HepG2 (cell line): ENCODE results near the gene SNAI1. TPM values are rescaled to one million over a fixed set of nuclear protein-coding genes. Genes with fewer than 3 reads are reported as not detected.
A peak's percentile ranks its signal among the peaks of the same experiment; 100 is the strongest.

Source experiments
- ELF1 ChIP-seq: sonication (generic); formaldehyde crosslinking; IDR thresholded peaks from 2 replicates; pipeline ENCODE4 v1.4.0; 2020; ENCODE audit warnings: missing genetic modification reagents
- GZF1 ChIP-seq: sonication (generic); formaldehyde crosslinking; IDR thresholded peaks from 2 replicates; pipeline ENCODE4 v1.5.1; 2020; ENCODE audit warnings: mild to moderate bottlenecking, missing genetic modification reagents
- NBN ChIP-seq: fragments of 450-650 bp; conservative IDR thresholded peaks from 2 replicates; pipeline ENCODE4 v1.6.1; 2017
- RCOR2 ChIP-seq: IDR thresholded peaks from 2 replicates; pipeline ENCODE4 v1.6.1; 2016; ENCODE audit warnings: missing biosample characterization, missing genetic modification reagents
- SCMH1 ChIP-seq: sonication (generic); formaldehyde crosslinking; IDR thresholded peaks from 2 replicates; pipeline ENCODE4 v1.9.0; 2021; ENCODE audit warnings: missing genetic modification reagents, mild to moderate bottlenecking, borderline replicate concordance
- TAF1 ChIP-seq: sonication (generic); formaldehyde crosslinking; IDR thresholded peaks from 2 replicates; pipeline ENCODE4 v1.4.0; 2020; ENCODE audit warnings: missing genetic modification reagents
- ZKSCAN1 ChIP-seq: fragments of 150-350 bp; IDR thresholded peaks from 2 replicates; pipeline ENCODE4 v1.6.1; 2014; ENCODE audit warnings: low read length
- ZNF10 ChIP-seq: sonication (generic); formaldehyde crosslinking; IDR thresholded peaks from 2 replicates; pipeline ENCODE4 v1.4.0; 2020; ENCODE audit warnings: mild to moderate bottlenecking, low read depth, missing genetic modification reagents, borderline replicate concordance
- ZNF264 ChIP-seq: sonication (generic); formaldehyde crosslinking; IDR thresholded peaks from 2 replicates; pipeline ENCODE4 v1.4.0; 2020; ENCODE audit warnings: missing genetic modification reagents
- ZNF350 ChIP-seq: sonication (generic); formaldehyde crosslinking; IDR thresholded peaks from 2 replicates; pipeline ENCODE4 v1.4.0; 2020; ENCODE audit warnings: mild to moderate bottlenecking, low read depth, missing genetic modification reagents, borderline replicate concordance
- ZNF788 ChIP-seq: sonication (generic); formaldehyde crosslinking; IDR thresholded peaks from 2 replicates; pipeline ENCODE4 v1.5.0; 2020; ENCODE audit warnings: mild to moderate bottlenecking, missing genetic modification reagents, borderline replicate concordance
- polyA plus RNA-seq, 8 experiments: library from polyadenylated mRNA; depleted of rRNA in 3 of 8; stranded (reverse) in 7 of 8; unstranded in 1 of 8; fragments of >200 nt; fragmentation: Illumina TruSeq in 4 of 8; extraction: Trizol in 4 of 8; gene quantifications; 2 replicates each; pipeline versions ENCODE4 v1.2.1 to v1.2.3, GENCODE V29; 2011 to 2016; ENCODE audit warnings: low read depth in 4 of 8, missing spikeins in 1 of 8, mixed read lengths in 1 of 8; ENCODE audit not compliant: insufficient read depth in 1 of 8
- total RNA-seq, 5 experiments: library from RNA; depleted of rRNA; stranded (reverse); fragments of >200 nt; fragmentation: Illumina TruSeq; extraction: Trizol; gene quantifications; 2 replicates each; pipeline ENCODE4 v1.2.3, GENCODE V29; 2016; ENCODE audit warnings: low read depth in 1 of 5
- TF ChIP-seq, protein P1 (sequence below): sonication (generic); formaldehyde crosslinking; IDR thresholded peaks from 2 replicates; pipeline ENCODE4 v1.5.0; 2020; ENCODE audit warnings: mild to moderate bottlenecking, missing genetic modification reagents, borderline replicate concordance
- TF ChIP-seq, protein P2 (sequence below): sonication (generic); formaldehyde crosslinking; IDR thresholded peaks from 2 replicates; pipeline ENCODE4 v1.5.1; 2020; ENCODE audit warnings: mild to moderate bottlenecking, missing genetic modification reagents
- TF ChIP-seq, protein P3 (sequence below): sonication (generic); formaldehyde crosslinking; IDR thresholded peaks from 2 replicates; pipeline ENCODE4 v1.4.0; 2020; ENCODE audit warnings: mild to moderate bottlenecking, low read depth, missing genetic modification reagents
- TF ChIP-seq, protein P4 (sequence below): sonication (generic); formaldehyde crosslinking; IDR thresholded peaks from 2 replicates; pipeline ENCODE4 v1.4.0; 2020; ENCODE audit warnings: missing genetic modification reagents

Gene SNAI1
- total and polyA plus RNA-seq, 2 of the 13 experiments (the other 11 are each of a cell fraction or from before 2014, with no cell fraction given) = 1.3 to 1.4 TPM

DNA sequence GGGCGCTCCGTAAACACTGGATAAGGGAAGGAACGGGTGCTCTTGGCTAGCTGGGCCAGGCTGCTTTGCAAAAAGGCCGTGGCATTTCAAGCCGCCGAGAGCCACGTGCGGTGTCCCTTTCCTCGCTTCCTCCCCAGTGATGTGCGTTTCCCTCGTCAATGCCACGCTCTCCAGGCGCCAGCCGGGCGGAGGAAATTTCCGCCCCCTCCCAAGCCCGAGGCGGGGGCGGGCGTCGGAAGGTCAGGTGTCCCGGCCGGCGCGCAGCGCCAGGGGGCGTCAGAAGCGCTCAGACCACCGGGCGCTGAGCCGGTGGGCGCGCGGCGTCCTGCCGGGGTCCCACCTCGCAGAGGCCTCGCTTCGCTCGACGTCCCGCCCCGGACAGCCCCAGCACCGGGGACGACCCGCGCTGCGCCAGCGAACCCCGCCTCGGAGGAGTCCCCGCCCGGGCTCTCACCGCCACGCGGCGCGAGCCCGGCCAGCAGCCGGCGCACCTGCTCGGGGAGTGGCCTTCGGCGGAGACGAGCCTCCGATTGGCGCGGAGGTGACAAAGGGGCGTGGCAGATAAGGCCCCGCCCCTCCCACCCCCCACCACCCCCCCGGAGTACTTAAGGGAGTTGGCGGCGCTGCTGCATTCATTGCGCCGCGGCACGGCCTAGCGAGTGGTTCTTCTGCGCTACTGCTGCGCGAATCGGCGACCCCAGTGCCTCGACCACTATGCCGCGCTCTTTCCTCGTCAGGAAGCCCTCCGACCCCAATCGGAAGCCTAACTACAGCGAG, at the start of gene SNAI1 (continued):
- TF ChIP-seq, protein P1, sequence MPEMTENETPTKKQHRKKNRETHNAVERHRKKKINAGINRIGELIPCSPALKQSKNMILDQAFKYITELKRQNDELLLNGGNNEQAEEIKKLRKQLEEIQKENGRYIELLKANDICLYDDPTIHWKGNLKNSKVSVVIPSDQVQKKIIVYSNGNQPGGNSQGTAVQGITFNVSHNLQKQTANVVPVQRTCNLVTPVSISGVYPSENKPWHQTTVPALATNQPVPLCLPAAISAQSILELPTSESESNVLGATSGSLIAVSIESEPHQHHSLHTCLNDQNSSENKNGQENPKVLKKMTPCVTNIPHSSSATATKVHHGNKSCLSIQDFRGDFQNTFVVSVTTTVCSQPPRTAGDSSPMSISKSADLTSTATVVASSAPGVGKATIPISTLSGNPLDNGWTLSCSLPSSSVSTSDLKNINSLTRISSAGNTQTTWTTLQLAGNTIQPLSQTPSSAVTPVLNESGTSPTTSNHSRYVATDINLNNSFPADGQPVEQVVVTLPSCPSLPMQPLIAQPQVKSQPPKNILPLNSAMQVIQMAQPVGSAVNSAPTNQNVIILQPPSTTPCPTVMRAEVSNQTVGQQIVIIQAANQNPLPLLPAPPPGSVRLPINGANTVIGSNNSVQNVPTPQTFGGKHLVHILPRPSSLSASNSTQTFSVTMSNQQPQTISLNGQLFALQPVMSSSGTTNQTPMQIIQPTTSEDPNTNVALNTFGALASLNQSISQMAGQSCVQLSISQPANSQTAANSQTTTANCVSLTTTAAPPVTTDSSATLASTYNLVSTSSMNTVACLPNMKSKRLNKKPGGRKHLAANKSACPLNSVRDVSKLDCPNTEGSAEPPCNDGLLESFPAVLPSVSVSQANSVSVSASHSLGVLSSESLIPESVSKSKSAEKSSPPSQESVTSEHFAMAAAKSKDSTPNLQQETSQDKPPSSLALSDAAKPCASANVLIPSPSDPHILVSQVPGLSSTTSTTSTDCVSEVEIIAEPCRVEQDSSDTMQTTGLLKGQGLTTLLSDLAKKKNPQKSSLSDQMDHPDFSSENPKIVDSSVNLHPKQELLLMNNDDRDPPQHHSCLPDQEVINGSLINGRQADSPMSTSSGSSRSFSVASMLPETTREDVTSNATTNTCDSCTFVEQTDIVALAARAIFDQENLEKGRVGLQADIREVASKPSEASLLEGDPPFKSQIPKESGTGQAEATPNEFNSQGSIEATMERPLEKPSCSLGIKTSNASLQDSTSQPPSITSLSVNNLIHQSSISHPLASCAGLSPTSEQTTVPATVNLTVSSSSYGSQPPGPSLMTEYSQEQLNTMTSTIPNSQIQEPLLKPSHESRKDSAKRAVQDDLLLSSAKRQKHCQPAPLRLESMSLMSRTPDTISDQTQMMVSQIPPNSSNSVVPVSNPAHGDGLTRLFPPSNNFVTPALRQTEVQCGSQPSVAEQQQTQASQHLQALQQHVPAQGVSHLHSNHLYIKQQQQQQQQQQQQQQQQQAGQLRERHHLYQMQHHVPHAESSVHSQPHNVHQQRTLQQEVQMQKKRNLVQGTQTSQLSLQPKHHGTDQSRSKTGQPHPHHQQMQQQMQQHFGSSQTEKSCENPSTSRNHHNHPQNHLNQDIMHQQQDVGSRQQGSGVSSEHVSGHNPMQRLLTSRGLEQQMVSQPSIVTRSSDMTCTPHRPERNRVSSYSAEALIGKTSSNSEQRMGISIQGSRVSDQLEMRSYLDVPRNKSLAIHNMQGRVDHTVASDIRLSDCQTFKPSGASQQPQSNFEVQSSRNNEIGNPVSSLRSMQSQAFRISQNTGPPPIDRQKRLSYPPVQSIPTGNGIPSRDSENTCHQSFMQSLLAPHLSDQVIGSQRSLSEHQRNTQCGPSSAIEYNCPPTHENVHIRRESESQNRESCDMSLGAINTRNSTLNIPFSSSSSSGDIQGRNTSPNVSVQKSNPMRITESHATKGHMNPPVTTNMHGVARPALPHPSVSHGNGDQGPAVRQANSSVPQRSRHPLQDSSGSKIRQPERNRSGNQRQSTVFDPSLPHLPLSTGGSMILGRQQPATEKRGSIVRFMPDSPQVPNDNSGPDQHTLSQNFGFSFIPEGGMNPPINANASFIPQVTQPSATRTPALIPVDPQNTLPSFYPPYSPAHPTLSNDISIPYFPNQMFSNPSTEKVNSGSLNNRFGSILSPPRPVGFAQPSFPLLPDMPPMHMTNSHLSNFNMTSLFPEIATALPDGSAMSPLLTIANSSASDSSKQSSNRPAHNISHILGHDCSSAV (CRISPR knock-in tag) = 0 out of 2 replicates have a peak, but pooled peaks have one; percentile 73
- TF ChIP-seq, protein P2, sequence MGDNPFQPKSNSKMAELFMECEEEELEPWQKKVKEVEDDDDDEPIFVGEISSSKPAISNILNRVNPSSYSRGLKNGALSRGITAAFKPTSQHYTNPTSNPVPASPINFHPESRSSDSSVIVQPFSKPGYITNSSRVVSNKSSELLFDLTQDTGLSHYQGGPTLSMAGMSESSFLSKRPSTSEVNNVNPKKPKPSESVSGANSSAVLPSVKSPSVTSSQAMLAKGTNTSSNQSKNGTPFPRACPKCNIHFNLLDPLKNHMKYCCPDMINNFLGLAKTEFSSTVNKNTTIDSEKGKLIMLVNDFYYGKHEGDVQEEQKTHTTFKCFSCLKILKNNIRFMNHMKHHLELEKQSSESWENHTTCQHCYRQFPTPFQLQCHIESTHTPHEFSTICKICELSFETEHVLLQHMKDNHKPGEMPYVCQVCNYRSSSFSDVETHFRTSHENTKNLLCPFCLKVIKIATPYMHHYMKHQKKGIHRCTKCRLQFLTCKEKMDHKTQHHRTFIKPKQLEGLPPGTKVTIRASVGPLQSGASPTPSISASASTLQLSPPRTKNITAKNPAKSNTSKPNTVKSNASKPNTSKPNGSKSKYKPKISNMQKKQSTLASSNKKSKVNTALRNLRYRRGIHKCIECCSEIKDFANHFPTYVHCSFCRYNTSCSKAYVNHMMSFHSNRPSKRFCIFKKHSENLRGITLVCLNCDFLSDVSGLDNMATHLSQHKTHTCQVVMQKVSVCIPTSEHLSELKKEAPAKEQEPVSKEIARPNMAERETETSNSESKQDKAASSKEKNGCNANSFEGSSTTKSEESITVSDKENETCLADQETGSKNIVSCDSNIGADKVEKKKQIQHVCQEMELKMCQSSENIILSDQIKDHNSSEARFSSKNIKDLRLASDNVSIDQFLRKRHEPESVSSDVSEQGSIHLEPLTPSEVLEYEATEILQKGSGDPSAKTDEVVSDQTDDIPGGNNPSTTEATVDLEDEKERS (CRISPR knock-in tag) = no peak; the same call in 1 of the 2 replicates
- 0 out of 2 replicates have a peak, but pooled peaks have one; percentile 43 for TF ChIP-seq GZF1
- peak; percentile 91 for TF ChIP-seq ZNF264 (CRISPR knock-in tag)
- peak; percentile 52 for TF ChIP-seq ZNF788 (CRISPR knock-in tag)
- TF ChIP-seq ELF1 (CRISPR knock-in tag) = no peak
- TF ChIP-seq, protein P3, sequence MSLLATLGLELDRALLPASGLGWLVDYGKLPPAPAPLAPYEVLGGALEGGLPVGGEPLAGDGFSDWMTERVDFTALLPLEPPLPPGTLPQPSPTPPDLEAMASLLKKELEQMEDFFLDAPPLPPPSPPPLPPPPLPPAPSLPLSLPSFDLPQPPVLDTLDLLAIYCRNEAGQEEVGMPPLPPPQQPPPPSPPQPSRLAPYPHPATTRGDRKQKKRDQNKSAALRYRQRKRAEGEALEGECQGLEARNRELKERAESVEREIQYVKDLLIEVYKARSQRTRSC (CRISPR knock-in tag) = no peak; the same call in 1 of the 2 replicates
- TF ChIP-seq TAF1 (CRISPR knock-in tag) = peak; percentile 95
- TF ChIP-seq ZNF10 (CRISPR knock-in tag) = no peak
- TF ChIP-seq SCMH1 (CRISPR knock-in tag) = no peak
- TF ChIP-seq, protein P4, sequence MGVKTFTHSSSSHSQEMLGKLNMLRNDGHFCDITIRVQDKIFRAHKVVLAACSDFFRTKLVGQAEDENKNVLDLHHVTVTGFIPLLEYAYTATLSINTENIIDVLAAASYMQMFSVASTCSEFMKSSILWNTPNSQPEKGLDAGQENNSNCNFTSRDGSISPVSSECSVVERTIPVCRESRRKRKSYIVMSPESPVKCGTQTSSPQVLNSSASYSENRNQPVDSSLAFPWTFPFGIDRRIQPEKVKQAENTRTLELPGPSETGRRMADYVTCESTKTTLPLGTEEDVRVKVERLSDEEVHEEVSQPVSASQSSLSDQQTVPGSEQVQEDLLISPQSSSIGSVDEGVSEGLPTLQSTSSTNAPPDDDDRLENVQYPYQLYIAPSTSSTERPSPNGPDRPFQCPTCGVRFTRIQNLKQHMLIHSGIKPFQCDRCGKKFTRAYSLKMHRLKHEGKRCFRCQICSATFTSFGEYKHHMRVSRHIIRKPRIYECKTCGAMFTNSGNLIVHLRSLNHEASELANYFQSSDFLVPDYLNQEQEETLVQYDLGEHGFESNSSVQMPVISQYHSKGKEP (CRISPR knock-in tag) = peak; percentile 71
- peak; percentile 31; the same call in 1 of the 2 replicates for TF ChIP-seq ZKSCAN1
- TF ChIP-seq NBN = no peak
- TF ChIP-seq ZNF350 = peak; percentile 12
- peak; percentile 38; the same call in 1 of the 2 replicates for TF ChIP-seq RCOR2 (CRISPR knock-in tag)
